ENCODE results near the gene SV2C. TPM values are rescaled to one million over a fixed set of nuclear protein-coding genes. Genes with fewer than 3 reads are reported as not detected.

SV2C gene
- total and polyA plus RNA-seq, 2 of the 13 experiments (the other 11 are each of a cell fraction or from before 2014, with no cell fraction given): not detected

DNA sequence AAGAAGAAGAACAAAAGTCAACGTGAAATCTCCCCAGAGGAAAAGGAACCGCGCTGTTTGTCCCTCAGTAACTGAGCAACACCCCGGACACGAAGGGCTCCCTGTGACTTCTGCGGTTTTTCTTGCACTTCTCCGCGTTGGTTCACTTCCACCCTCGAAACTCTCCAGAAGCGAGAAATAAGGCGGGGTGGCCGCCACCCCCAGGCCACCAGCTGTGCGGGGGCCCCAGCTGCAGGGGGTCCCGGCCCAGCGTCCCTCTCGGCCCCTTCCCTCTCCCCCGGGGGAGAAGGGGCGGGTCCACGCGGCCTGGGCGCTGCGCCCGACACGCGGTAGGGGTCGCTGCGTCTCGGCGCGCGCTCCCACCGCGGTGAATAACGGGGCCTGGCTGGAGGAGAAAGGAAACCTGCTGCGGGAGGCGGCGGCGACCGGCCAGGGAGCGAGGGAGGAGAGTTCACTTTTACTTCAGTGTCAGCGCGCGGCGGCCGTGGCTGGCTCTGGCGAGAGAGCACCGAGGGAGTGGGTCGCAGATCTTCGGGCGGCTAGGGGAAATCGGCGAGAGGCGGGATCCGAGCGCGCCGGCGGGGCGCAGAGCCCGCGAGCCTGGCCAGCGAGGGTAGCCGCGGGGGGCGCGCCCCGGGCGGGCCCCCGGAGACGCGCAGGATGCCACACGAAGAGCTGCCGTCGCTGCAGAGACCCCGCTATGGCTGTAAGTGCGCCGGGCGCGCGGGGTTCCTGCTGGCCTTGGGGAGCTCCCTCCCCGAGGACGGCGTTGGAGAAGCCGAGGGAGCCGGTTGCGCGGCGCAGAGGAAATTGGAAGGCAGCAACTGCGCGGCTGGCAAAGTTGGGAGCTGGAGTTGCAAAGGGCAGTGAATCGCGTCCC lies 319.9 kb downstream of the SV2C start, which contains the start of gene IQGAP2 (continued):
- TF ChIP-seq, protein P1, sequence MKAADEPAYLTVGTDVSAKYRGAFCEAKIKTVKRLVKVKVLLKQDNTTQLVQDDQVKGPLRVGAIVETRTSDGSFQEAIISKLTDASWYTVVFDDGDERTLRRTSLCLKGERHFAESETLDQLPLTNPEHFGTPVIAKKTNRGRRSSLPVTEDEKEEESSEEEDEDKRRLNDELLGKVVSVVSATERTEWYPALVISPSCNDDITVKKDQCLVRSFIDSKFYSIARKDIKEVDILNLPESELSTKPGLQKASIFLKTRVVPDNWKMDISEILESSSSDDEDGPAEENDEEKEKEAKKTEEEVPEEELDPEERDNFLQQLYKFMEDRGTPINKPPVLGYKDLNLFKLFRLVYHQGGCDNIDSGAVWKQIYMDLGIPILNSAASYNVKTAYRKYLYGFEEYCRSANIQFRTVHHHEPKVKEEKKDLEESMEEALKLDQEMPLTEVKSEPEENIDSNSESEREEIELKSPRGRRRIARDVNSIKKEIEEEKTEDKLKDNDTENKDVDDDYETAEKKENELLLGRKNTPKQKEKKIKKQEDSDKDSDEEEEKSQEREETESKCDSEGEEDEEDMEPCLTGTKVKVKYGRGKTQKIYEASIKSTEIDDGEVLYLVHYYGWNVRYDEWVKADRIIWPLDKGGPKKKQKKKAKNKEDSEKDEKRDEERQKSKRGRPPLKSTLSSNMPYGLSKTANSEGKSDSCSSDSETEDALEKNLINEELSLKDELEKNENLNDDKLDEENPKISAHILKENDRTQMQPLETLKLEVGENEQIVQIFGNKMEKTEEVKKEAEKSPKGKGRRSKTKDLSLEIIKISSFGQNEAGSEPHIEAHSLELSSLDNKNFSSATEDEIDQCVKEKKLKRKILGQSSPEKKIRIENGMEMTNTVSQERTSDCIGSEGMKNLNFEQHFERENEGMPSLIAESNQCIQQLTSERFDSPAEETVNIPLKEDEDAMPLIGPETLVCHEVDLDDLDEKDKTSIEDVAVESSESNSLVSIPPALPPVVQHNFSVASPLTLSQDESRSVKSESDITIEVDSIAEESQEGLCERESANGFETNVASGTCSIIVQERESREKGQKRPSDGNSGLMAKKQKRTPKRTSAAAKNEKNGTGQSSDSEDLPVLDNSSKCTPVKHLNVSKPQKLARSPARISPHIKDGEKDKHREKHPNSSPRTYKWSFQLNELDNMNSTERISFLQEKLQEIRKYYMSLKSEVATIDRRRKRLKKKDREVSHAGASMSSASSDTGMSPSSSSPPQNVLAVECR (CRISPR knock-in tag; IDR thresholded peaks at IDR 0.05; ENCODE audit: borderline replicate concordance): peak; percentile 77
- TF ChIP-seq TAF1 (CRISPR knock-in tag; IDR thresholded peaks at IDR 0.05) (peak; percentile 58; the same call in 1 of the 2 replicates), ZFAT (CRISPR knock-in tag; conservative IDR thresholded peaks at IDR 0.05) (no peak), KLF11 (CRISPR knock-in tag; IDR thresholded peaks at IDR 0.05) (peak; percentile 17; the same call in 1 of the 2 replicates), ZNF749 (CRISPR knock-in tag; IDR thresholded peaks at IDR 0.05; ENCODE audit: borderline replicate concordance) (peak; percentile 74; the same call in 1 of the 2 replicates), CSRNP1 (CRISPR knock-in tag; IDR thresholded peaks at IDR 0.05) (0 out of 2 replicates have a peak, but pooled peaks have one; percentile 69), DDIT3 (CRISPR knock-in tag; IDR thresholded peaks at IDR 0.05) (0 out of 2 replicates have a peak, but pooled peaks have one; percentile 28), ZNF274 (CRISPR knock-in tag; IDR thresholded peaks at IDR 0.05) (0 out of 2 replicates have a peak, but pooled peaks have one; percentile 28), ZNF558 (CRISPR knock-in tag; IDR thresholded peaks at IDR 0.05; ENCODE audit: borderline replicate concordance) (no peak), NONO (IDR thresholded peaks at IDR 0.05) (no peak), NONO (CRISPR knock-in tag; conservative IDR thresholded peaks at IDR 0.05) (peak; percentile 84), MYNN (CRISPR knock-in tag; IDR thresholded peaks at IDR 0.05; ENCODE audit: low read depth) (no peak), RARG (CRISPR knock-in tag; IDR thresholded peaks at IDR 0.05; ENCODE audit: low read depth) (no peak), DMAP1 (CRISPR knock-in tag; IDR thresholded peaks at IDR 0.05) (peak; percentile 62; the same call in 1 of the 2 replicates), CHCHD3 (CRISPR knock-in tag; IDR thresholded peaks at IDR 0.05) (no peak), ATF2 (CRISPR knock-in tag; IDR thresholded peaks at IDR 0.05) (peak; percentile 45; the same call in 1 of the 2 replicates), ZNF672 (CRISPR knock-in tag; IDR thresholded peaks at IDR 0.05) (no peak)
- TF ChIP-seq, protein P2, sequence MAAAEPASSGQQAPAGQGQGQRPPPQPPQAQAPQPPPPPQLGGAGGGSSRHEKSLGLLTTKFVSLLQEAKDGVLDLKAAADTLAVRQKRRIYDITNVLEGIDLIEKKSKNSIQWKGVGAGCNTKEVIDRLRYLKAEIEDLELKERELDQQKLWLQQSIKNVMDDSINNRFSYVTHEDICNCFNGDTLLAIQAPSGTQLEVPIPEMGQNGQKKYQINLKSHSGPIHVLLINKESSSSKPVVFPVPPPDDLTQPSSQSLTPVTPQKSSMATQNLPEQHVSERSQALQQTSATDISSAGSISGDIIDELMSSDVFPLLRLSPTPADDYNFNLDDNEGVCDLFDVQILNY (CRISPR knock-in tag; conservative IDR thresholded peaks at IDR 0.05): no peak; the same call in 1 of the 2 replicates
- TF ChIP-seq, protein P3, sequence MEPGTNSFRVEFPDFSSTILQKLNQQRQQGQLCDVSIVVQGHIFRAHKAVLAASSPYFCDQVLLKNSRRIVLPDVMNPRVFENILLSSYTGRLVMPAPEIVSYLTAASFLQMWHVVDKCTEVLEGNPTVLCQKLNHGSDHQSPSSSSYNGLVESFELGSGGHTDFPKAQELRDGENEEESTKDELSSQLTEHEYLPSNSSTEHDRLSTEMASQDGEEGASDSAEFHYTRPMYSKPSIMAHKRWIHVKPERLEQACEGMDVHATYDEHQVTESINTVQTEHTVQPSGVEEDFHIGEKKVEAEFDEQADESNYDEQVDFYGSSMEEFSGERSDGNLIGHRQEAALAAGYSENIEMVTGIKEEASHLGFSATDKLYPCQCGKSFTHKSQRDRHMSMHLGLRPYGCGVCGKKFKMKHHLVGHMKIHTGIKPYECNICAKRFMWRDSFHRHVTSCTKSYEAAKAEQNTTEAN (CRISPR knock-in tag; conservative IDR thresholded peaks at IDR 0.05): no peak; the same call in 1 of the 2 replicates
